Measurements from ENCODE around the gene ERF.

DNA sequence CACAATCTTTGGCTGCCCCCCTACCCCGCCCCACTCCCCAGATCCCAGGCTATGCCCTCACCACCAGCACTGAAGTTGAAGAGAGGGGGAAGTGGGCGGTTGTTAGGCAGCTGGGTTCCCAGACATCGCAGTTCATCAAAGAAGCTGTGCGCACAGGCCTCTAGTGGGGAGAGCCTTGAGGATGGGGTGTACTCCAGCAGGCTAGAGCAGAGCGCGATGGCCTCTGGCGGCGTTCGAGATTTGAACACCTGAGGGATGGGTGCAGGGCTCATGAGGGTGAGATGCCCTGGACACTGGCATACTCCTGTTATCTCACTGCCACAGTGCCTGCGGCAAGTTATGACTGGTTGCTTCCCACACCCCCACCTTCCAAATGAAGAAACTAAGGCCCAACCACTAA is 22.5 kb downstream of the ERF start:
- TF ChIP-seq, protein P1, sequence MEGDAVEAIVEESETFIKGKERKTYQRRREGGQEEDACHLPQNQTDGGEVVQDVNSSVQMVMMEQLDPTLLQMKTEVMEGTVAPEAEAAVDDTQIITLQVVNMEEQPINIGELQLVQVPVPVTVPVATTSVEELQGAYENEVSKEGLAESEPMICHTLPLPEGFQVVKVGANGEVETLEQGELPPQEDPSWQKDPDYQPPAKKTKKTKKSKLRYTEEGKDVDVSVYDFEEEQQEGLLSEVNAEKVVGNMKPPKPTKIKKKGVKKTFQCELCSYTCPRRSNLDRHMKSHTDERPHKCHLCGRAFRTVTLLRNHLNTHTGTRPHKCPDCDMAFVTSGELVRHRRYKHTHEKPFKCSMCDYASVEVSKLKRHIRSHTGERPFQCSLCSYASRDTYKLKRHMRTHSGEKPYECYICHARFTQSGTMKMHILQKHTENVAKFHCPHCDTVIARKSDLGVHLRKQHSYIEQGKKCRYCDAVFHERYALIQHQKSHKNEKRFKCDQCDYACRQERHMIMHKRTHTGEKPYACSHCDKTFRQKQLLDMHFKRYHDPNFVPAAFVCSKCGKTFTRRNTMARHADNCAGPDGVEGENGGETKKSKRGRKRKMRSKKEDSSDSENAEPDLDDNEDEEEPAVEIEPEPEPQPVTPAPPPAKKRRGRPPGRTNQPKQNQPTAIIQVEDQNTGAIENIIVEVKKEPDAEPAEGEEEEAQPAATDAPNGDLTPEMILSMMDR (IDR thresholded peaks at IDR 0.05; ENCODE audit: low read length), result no peak
- no peak for TF ChIP-seq EZH2 (IDR thresholded peaks at IDR 0.05; ENCODE audit: borderline replicate concordance, low read length)
